NB4 (cell line): ENCODE data around the gene GRIK1.

Experiments used
- DNase-seq: peaks from one replicate; pipeline ENCODE4 v3.0.0; 2010; ENCODE audit warnings: low read depth
- H3K4me3 ChIP-seq: one replicate; pipeline ENCODE4 v1.5.1; 2011; ENCODE audit warnings: mild to moderate bottlenecking, low read depth, low read length, moderate library complexity
- MYC ChIP-seq: IDR thresholded peaks from 2 replicates; pipeline ENCODE4 v1.6.1; 2011; ENCODE audit warnings: low read depth, low read length
- POLR2A ChIP-seq: IDR thresholded peaks from 2 replicates; pipeline ENCODE4 v1.6.1; 2011; ENCODE audit warnings: mild to moderate bottlenecking; ENCODE audit not compliant: insufficient read length; ENCODE audit errors: extremely low read depth
- TF ChIP-seq, protein P1 (sequence below): IDR thresholded peaks from 2 replicates; pipeline ENCODE4 v1.6.1; 2011; ENCODE audit warnings: low read depth, low read length
- TF ChIP-seq, protein P2 (sequence below): IDR thresholded peaks from one replicate; pipeline ENCODE4 v1.5.1; 2012; ENCODE audit warnings: low read depth, low read length

GRIK1 gene

DNA sequence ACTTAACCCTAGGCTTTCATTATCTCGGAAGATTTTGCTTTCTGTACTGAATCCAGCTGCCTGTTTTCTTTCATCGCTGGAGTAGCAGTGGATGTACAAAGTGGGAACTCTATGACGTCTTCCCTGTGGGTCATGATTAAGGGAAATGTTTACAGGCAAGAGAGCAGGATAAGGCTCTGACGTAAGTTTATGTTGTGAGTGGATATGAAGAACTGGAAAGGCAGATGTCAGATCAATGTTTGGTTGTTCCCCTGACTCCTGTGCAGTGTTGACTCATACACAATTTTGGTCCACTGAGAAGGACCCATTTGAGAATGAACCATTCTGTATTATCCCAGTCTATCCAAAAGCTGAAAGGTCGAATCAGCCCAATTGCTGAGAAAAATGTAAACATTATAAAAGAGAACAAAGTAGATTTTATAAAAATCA, 292.4 kb downstream of the GRIK1 start:
- TF ChIP-seq POLR2A (no peak), MYC (no peak)
- TF ChIP-seq, protein P1, sequence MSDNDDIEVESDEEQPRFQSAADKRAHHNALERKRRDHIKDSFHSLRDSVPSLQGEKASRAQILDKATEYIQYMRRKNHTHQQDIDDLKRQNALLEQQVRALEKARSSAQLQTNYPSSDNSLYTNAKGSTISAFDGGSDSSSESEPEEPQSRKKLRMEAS: no peak
- TF ChIP-seq, protein P2, sequence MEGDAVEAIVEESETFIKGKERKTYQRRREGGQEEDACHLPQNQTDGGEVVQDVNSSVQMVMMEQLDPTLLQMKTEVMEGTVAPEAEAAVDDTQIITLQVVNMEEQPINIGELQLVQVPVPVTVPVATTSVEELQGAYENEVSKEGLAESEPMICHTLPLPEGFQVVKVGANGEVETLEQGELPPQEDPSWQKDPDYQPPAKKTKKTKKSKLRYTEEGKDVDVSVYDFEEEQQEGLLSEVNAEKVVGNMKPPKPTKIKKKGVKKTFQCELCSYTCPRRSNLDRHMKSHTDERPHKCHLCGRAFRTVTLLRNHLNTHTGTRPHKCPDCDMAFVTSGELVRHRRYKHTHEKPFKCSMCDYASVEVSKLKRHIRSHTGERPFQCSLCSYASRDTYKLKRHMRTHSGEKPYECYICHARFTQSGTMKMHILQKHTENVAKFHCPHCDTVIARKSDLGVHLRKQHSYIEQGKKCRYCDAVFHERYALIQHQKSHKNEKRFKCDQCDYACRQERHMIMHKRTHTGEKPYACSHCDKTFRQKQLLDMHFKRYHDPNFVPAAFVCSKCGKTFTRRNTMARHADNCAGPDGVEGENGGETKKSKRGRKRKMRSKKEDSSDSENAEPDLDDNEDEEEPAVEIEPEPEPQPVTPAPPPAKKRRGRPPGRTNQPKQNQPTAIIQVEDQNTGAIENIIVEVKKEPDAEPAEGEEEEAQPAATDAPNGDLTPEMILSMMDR: no peak
- DNase-seq: no peak
- H3K4me3 ChIP-seq: no peak overlapping the region

DNA sequence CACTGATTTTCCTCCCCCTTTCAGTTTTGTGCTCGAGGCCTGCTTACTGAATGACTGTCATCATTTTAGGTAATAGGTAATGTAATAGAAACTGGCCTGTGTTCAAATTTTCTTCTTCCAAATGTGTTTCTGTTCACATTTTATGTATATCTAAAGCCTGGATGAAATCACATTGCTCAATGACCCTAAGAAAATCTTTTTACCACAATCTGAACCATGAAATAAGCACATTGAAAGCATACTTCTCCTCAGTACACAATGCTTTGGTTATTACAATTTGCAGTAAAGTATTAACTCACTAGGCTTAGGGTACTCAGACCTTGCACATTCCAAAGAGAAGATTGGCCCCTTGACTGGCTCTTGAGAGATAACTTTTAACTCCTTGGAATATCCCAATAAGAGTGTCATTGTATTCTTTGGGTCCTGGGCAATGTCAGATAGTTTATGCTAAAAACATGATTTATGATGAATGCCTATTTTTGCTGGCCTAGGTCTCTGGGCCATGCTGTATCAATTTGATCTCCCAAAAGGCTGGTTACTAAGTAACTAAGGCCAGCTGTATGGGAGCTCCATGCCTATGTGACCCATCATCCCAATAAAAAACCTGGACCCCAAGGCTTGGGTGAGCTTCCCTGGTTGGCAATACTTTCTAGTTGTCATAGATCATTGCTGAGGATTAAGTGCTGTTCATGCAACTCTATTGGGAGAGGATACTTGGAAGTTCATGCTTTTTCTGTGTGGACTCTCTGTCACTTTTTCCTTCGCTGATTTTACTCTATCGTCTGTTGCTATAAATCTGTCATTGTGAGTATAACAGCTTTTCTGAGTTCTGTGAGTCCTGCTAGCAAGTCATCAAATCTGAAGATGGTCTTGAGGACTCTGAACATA, 293.9 kb downstream of the GRIK1 start:
- H3K4me3 ChIP-seq: no peak overlapping the region
- TF ChIP-seq, protein P2: no peak
- DNase-seq: no peak

DNA sequence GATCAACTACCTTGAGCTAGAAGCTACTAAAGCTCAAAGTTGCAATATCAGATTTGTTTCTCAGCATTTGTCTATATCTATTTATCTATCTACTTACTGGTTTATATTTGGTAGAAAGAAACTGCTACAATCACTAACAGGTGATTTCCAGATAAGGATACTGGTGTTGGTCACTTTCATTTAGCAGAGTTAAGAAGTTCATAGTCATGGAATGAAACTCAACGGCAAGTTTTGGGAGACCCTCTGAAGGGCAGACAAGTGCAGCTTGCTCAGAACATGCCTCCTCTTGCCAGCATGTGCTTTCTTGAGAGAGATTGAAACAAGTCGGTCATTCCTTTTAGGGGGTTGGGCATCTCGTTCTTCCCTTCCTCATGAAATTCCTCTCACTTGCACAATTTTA, 296.5 kb downstream of the GRIK1 start:
- TF ChIP-seq, protein P2: no peak
- TF ChIP-seq POLR2A (no peak), MYC (no peak)
- TF ChIP-seq, protein P1: no peak
- DNase-seq: no peak
- no peak overlapping the region for H3K4me3 ChIP-seq

DNA sequence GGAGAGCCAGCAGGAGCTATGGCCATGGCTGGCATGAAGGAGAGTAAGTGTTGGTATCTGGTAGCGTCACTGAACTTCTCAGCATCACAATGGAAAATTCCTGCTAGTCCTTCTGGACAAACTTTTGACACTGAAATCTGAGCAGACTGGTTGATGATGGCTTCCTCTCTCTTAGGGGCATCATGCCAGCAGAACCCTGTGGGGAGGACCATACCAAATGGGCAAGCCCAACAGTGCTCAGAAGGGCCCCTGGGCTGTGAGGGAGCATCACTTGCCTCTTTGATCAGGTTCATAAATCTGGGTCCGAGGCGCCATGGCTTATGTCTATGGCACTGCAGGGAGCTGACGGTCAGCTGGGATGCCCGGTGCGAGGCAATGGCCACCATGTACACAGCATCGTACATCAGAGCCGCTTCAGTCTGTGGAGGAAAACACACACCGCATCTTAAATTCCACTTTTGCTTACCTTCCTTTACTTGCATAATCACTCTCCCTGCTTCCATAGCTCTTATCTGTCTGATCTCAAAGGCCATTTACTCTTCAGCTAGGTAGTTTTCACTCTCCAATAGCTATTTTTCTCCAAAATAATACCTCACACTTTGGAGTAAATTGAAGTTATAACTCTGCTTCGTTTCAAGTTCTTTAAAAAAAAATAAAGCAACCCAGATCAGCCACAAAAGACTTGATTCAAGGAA, 297.1 kb downstream of the GRIK1 start:
- TF ChIP-seq, protein P2: no peak
- TF ChIP-seq POLR2A: no peak
- TF ChIP-seq MYC: no peak
- TF ChIP-seq, protein P1: no peak
- H3K4me3 ChIP-seq: no peak overlapping the region
- DNase-seq: no peak

DNA sequence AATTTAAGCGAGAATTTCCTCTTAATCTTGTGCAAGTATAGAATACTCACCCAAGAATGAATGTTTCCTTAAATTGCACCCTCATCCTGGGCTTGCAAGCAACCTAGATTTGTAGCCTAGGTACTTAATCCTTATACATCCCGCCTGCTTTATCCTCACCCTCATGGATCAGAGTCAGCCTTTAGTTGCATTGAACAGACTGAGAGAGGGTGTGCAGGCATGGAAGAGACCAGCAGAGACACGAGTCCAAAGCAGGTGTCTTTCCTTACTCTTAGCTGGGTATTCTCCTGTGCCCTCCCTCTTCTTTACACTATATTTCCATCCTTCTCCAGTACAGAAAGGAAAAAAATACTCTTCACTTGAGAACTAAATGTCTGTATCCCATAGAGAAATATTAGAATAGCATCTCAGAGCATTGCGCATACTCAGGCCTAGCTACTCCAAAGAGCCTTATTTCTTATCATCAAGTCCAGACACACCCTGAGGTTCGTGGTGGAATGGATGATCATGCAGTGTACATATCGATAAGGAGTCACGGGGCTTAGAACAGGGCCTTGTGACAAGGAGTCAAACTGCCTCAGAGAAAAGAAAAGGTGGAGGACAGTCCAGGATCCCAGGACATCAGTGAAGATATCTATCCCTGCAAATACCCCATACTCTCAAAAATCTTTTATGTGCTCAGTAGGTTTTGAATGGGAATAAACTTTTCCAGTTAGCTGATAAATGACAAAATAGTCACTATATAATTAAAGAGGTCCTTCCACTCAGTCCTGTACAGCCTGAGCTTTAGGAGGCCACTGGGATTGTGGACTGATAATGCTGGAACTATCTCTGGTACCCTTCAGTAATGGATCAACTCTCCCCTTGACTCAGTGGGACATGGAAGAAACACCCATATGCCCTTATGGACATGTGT, 297.9 kb downstream of the GRIK1 start:
- DNase-seq: no peak
- no peak for TF ChIP-seq MYC
- TF ChIP-seq, protein P2: no peak
- TF ChIP-seq, protein P1: no peak
- TF ChIP-seq POLR2A: no peak
- no peak overlapping the region for H3K4me3 ChIP-seq
